Endothelial cell of umbilical vein (primary cell): ENCODE measurements around the gene SLC43A1. TPM values are rescaled to one million over a fixed set of nuclear protein-coding genes. Genes with fewer than 3 reads are reported as not detected.

Experiments
- BruUV-seq: library from RNA; stranded (reverse); fragments of 400-500 nt; replicated peaks from 2 replicates; lab custom pipeline; 2021; lab: Mats Ljungman, UMichigan
- CTCF ChIA-PET: fragments of 300-600, 350-600 bp; sonication (Branson Sonifier 250); formaldehyde crosslinking; loops from one replicate; lab custom pipeline; 2021; ENCODE audit warnings: antibody characterized with exemption, inconsistent platforms; lab: Charles Lee
- POLR2A ChIA-PET: fragments of 300-600, 350-600 bp; sonication (Branson Sonifier 250); formaldehyde crosslinking; loops from one replicate; lab custom pipeline; 2021; ENCODE audit warnings: antibody characterized with exemption, inconsistent platforms; lab: Charles Lee
- DNase-seq: peaks from one replicate; pipeline ENCODE4 v3.0.0-alpha.2; 2011; ENCODE audit warnings: low read depth, low spot score
- FAIRE-seq: peaks from 2 replicates; lab custom pipeline; 2011; peaks lifted over from hg19 to GRCh38; lab: Jason Lieb, UNC
- H2AFZ ChIP-seq: 2 replicates; pipeline ENCODE4 v1.6.0; 2012; ENCODE audit warnings: low read depth, low read length, control low read depth, inconsistent platforms
- H3K27ac ChIP-seq: 2 replicates; pipeline ENCODE4 v1.5.1; 2011; ENCODE audit warnings: low read depth, mild to moderate bottlenecking, control low read depth, low read length, moderate library complexity; ENCODE audit not compliant: insufficient read depth
- H3K27me3 ChIP-seq, 2 experiments: 2 replicates each; pipeline versions ENCODE4 v1.6.0 to v1.6.1; 2011; ENCODE audit warnings: low read length in 2 of 2, mixed read lengths in 1 of 2; ENCODE audit not compliant: control insufficient read depth in 2 of 2, insufficient read depth in 2 of 2
- H3K36me3 ChIP-seq, 2 experiments: 2 replicates in 1 of 2; 3 replicates in 1 of 2; pipeline ENCODE4 v1.5.1; 2011; ENCODE audit warnings: low read length in 2 of 2, mild to moderate bottlenecking in 1 of 2, moderate library complexity in 1 of 2; ENCODE audit not compliant: control insufficient read depth in 2 of 2, insufficient read depth in 2 of 2; ENCODE audit errors: extremely low read depth in 1 of 2
- H3K4me1 ChIP-seq: 3 replicates; pipeline ENCODE4 v1.5.1; 2011; ENCODE audit warnings: mild to moderate bottlenecking, low read length; ENCODE audit not compliant: control insufficient read depth, insufficient read depth; ENCODE audit errors: extremely low read depth
- H3K4me2 ChIP-seq: 2 replicates; pipeline ENCODE4 v1.6.1; 2011; ENCODE audit warnings: low read length, control low read depth, mixed read lengths; ENCODE audit not compliant: insufficient read depth
- H3K4me3 ChIP-seq, 3 experiments: fragments of 200-600 bp in 1 of 3; sonication (generic), shearing (Covaris generic) in 1 of 3; replicated peaks in 1 of 3; 2 replicates each; pipeline ENCODE4 v1.5.1; 2011 to 2016; ENCODE audit warnings: control low read depth in 3 of 3, low read length in 3 of 3, mild to moderate bottlenecking in 2 of 3, inconsistent platforms in 1 of 3, low read depth in 1 of 3, moderate library complexity in 1 of 3; ENCODE audit not compliant: insufficient read depth in 1 of 3
- H3K79me2 ChIP-seq: 2 replicates; pipeline ENCODE4 v1.6.0; 2012; ENCODE audit warnings: low read length, inconsistent platforms; ENCODE audit not compliant: control insufficient read depth, insufficient read depth
- H3K9ac ChIP-seq: replicated peaks from 2 replicates; pipeline ENCODE3; 2011; ENCODE audit warnings: low read length, control low read depth; ENCODE audit not compliant: insufficient read depth; ENCODE audit errors: extremely low read depth
- H3K9me1 ChIP-seq: replicated peaks from 3 replicates; pipeline ENCODE4 v1.6.0; 2011; ENCODE audit warnings: mild to moderate bottlenecking, low read length; ENCODE audit not compliant: control insufficient read depth, insufficient read depth; ENCODE audit errors: extremely low read depth
- H3K9me3 ChIP-seq: replicated peaks from 2 replicates; pipeline ENCODE4 v1.5.1; 2012; ENCODE audit warnings: low read length, inconsistent platforms; ENCODE audit not compliant: control insufficient read depth, insufficient read depth
- H4K20me1 ChIP-seq: replicated peaks from 2 replicates; pipeline ENCODE3; 2011; ENCODE audit warnings: mild to moderate bottlenecking, low read length; ENCODE audit not compliant: control insufficient read depth, insufficient read depth; ENCODE audit errors: extremely low read depth
- EZH2 ChIP-seq: IDR thresholded peaks from 2 replicates; pipeline ENCODE4 v1.6.1; 2012; ENCODE audit warnings: borderline replicate concordance, low read depth, mild to moderate bottlenecking, moderate library complexity, low read length, inconsistent platforms; ENCODE audit not compliant: severe bottlenecking
- FOS ChIP-seq: IDR thresholded peaks from 2 replicates; pipeline ENCODE4 v1.6.1; 2011; ENCODE audit warnings: mild to moderate bottlenecking, low read length, moderate library complexity, borderline replicate concordance; ENCODE audit not compliant: insufficient read depth
- GATA2 ChIP-seq: IDR thresholded peaks from 2 replicates; pipeline ENCODE4 v1.7.0; 2011; ENCODE audit warnings: low read depth, mild to moderate bottlenecking, moderate library complexity, mixed read lengths, low read length; ENCODE audit not compliant: insufficient read length, insufficient read depth
- JUN ChIP-seq: IDR thresholded peaks from 2 replicates; pipeline ENCODE4 v1.6.1; 2011; ENCODE audit warnings: borderline replicate concordance, low read depth; ENCODE audit not compliant: insufficient read length, insufficient read depth
- MAX ChIP-seq: IDR thresholded peaks from 2 replicates; pipeline ENCODE4 v1.6.1; 2011; ENCODE audit not compliant: insufficient read depth, insufficient read length
- MYC ChIP-seq: IDR thresholded peaks from one replicate; pipeline ENCODE4 v1.6.1; 2011; ENCODE audit warnings: mild to moderate bottlenecking, low read depth, low read length
- POLR2A ChIP-seq: IDR thresholded peaks from 2 replicates; pipeline ENCODE4 v1.6.1; 2012; ENCODE audit warnings: low read depth, mild to moderate bottlenecking, control low read depth, low read length
- POLR2AphosphoS5 ChIP-seq: IDR thresholded peaks from 2 replicates; pipeline ENCODE4 v1.6.1; 2012; ENCODE audit warnings: low read depth, mild to moderate bottlenecking, control low read depth, low read length, moderate library complexity; ENCODE audit not compliant: insufficient read depth
- dilution Hi-C: fragments of 300-500 bp; cut with MboI; formaldehyde crosslinking; loops from one replicate; pipeline ENCODE4 v1.15.0; 2019; ENCODE audit warnings: low sequenced_read_pairs; ENCODE audit not compliant: extremely low pct_ligation_motif_present
- intact Hi-C: fragments of 100-400 bp; cut with micrococcal nuclease; formaldehyde crosslinking; loops from one replicate; pipeline ENCODE4 v1.10.0; 2022
- polyA plus RNA-seq, 4 experiments: library from polyadenylated mRNA; depleted of rRNA in 3 of 4; stranded (reverse) in 3 of 4; unstranded in 1 of 4; fragments of >200 nt; gene quantifications; 2 replicates each; pipeline versions ENCODE4 v1.2.1 to v1.2.3, GENCODE V29; 2011 to 2012; ENCODE audit warnings: missing spikeins in 1 of 4
- total RNA-seq: library from RNA; stranded (reverse); gene quantifications from 2 replicates; pipeline ENCODE4 v1.2.3, GENCODE V29; 2021
- TF ChIP-seq, protein P1 (sequence below), 2 donors: IDR thresholded peaks; 1 replicate in 1 of 2; 2 replicates in 1 of 2; pipeline ENCODE4 v1.5.1; 2011; ENCODE audit warnings: low read length in 2 of 2, mild to moderate bottlenecking in 2 of 2, moderate library complexity in 2 of 2, control low read depth in 1 of 2, inconsistent platforms in 1 of 2, low read depth in 1 of 2; ENCODE audit not compliant: insufficient read depth in 1 of 2; ENCODE audit errors: extremely low read depth in 1 of 2

SLC43A1 gene
- total and polyA plus RNA-seq, 2 donors (not counting 3 experiments of a cell fraction or from before 2014, with no cell fraction given): 13.7 to 19.5 TPM

GRCh38 chr11:57499413-57499982 lies 16.0 kb downstream of the SLC43A1 start:
- intact Hi-C loops: loop anchor here (1.0 kb wide), 1 partner anchor 17 kb away; no protein-coding TSS in a partner anchor
- H2AFZ ChIP-seq: peak overlapping the region; percentile 82
- POLR2A ChIA-PET: interaction anchor here (0.7 kb wide), 1 partner anchor 14 kb away, joined by 4 read pairs; no protein-coding TSS in a partner anchor

More at GRCh38 chr11:57499413-57499982, 16.0 kb downstream of the SLC43A1 start:
- TF ChIP-seq MYC (no peak), POLR2A (peak; percentile 13), GATA2 (no peak), MAX (no peak), POLR2AphosphoS5 (peak; percentile 66), FOS (no peak), JUN (no peak), EZH2 (no peak)
- TF ChIP-seq, protein P1, sequence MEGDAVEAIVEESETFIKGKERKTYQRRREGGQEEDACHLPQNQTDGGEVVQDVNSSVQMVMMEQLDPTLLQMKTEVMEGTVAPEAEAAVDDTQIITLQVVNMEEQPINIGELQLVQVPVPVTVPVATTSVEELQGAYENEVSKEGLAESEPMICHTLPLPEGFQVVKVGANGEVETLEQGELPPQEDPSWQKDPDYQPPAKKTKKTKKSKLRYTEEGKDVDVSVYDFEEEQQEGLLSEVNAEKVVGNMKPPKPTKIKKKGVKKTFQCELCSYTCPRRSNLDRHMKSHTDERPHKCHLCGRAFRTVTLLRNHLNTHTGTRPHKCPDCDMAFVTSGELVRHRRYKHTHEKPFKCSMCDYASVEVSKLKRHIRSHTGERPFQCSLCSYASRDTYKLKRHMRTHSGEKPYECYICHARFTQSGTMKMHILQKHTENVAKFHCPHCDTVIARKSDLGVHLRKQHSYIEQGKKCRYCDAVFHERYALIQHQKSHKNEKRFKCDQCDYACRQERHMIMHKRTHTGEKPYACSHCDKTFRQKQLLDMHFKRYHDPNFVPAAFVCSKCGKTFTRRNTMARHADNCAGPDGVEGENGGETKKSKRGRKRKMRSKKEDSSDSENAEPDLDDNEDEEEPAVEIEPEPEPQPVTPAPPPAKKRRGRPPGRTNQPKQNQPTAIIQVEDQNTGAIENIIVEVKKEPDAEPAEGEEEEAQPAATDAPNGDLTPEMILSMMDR (IDR thresholded peaks at IDR 0.05; ENCODE audit: extremely low read depth in 1 of 2, insufficient read depth in 1 of 2, low read depth in 1 of 2, low read length in 2 of 2): no peak
- peak overlapping the region in 2 of 3 experiments; percentile 3 to 22 for H3K4me3 ChIP-seq
- CTCF ChIA-PET: interaction anchor here (0.9 to 3.5 kb wide), 3 partner anchors 15 to 145 kb away, joined by 3 to 11 read pairs (median 3); no protein-coding TSS in a partner anchor
- H3K9me3 ChIP-seq: no peaks in the 10 kb centered on the region
- dilution Hi-C loops: no loop called here
- no TSS peak for BruUV-seq
- peak overlapping the region; percentile 71 for H3K4me2 ChIP-seq
- no peaks in the 10 kb centered on the region for H3K27me3 ChIP-seq
- H3K9ac ChIP-seq: peak overlapping the region; percentile 41
- H3K79me2 ChIP-seq: no peaks in the 10 kb centered on the region
- no peaks in the 10 kb centered on the region for H4K20me1 ChIP-seq
- no peaks in the 10 kb centered on the region for H3K36me3 ChIP-seq
- FAIRE-seq (peak; percentile 89), DNase-seq (peak; percentile 97)
- H3K9me1 ChIP-seq: no peaks in the 10 kb centered on the region
- peaks cover 7% of the 10 kb centered on the region for H3K4me1 ChIP-seq
- no peak overlapping the region for H3K27ac ChIP-seq
